HepG2 (cell line): ENCODE measurements around the gene DNAJB12. TPM values are rescaled to one million over a fixed set of nuclear protein-coding genes. Genes with fewer than 3 reads are reported as not detected.

Experiments used
- AGO1 ChIP-seq: fragments of 200-400 bp; formaldehyde crosslinking; IDR thresholded peaks from 2 replicates; pipeline ENCODE4 v1.6.1; 2017; ENCODE audit warnings: mild to moderate bottlenecking, low read depth, low read length, moderate library complexity; ENCODE audit not compliant: poor library complexity, severe bottlenecking
- ARID4A ChIP-seq: sonication (generic); formaldehyde crosslinking; IDR thresholded peaks from 2 replicates; pipeline ENCODE4 v1.5.0; 2020; ENCODE audit warnings: mild to moderate bottlenecking, missing genetic modification reagents, borderline replicate concordance
- E2F1 ChIP-seq: sonication (generic); formaldehyde crosslinking; IDR thresholded peaks from 2 replicates; pipeline ENCODE4 v1.5.0; 2020; ENCODE audit warnings: missing genetic modification reagents
- ERF ChIP-seq: IDR thresholded peaks from 2 replicates; pipeline ENCODE4 v1.6.1; 2018; ENCODE audit warnings: missing biosample characterization, missing genetic modification reagents
- ETS1 ChIP-seq: sonication (generic); formaldehyde crosslinking; IDR thresholded peaks from 2 replicates; pipeline ENCODE4 v1.4.0; 2020; ENCODE audit warnings: missing genetic modification reagents
- GZF1 ChIP-seq: sonication (generic); formaldehyde crosslinking; IDR thresholded peaks from 2 replicates; pipeline ENCODE4 v1.5.1; 2020; ENCODE audit warnings: mild to moderate bottlenecking, missing genetic modification reagents
- HDAC2 ChIP-seq: sonication (generic); formaldehyde crosslinking; IDR thresholded peaks from 2 replicates; pipeline ENCODE4 v1.4.0; 2020; ENCODE audit warnings: missing genetic modification reagents
- IRF2 ChIP-seq: IDR thresholded peaks from 2 replicates; pipeline ENCODE4 v1.6.1; 2018; ENCODE audit warnings: missing genetic modification reagents, missing compliant biosample characterization
- JUN ChIP-seq: sonication (generic); formaldehyde crosslinking; IDR thresholded peaks from 2 replicates; pipeline ENCODE4 v1.4.0; 2020; ENCODE audit warnings: mild to moderate bottlenecking, missing genetic modification reagents
- MNT ChIP-seq: fragments of 450-650 bp; IDR thresholded peaks from 2 replicates; pipeline ENCODE4 v1.6.1; 2016
- NFKBIZ ChIP-seq: IDR thresholded peaks from 2 replicates; pipeline ENCODE4 v1.6.1; 2018; ENCODE audit warnings: missing genetic modification reagents, missing compliant biosample characterization
- PAX8 ChIP-seq: sonication (generic); formaldehyde crosslinking; IDR thresholded peaks from 2 replicates; pipeline ENCODE4 v1.8.0; 2022; ENCODE audit warnings: mild to moderate bottlenecking, missing genetic modification reagents, borderline replicate concordance
- SNAPC2 ChIP-seq: sonication (generic); formaldehyde crosslinking; IDR thresholded peaks from 2 replicates; pipeline ENCODE4 v1.8.1; 2022; ENCODE audit warnings: mild to moderate bottlenecking, missing genetic modification reagents
- SOX13 ChIP-seq, 3 experiments: fragments of 450-650 bp in 1 of 3; sonication (generic) in 1 of 3; formaldehyde crosslinking in 1 of 3; IDR thresholded peaks in 2 of 3; conservative IDR thresholded peaks in 1 of 3; 2 replicates each; pipeline versions ENCODE4 v1.5.0 to v1.6.1; 2016 to 2020; ENCODE audit warnings: antibody characterized with exemption in 1 of 3, mild to moderate bottlenecking in 1 of 3, missing compliant biosample characterization in 1 of 3, missing genetic modification reagents in 1 of 3, moderate library complexity in 1 of 3
- TP53 ChIP-seq: sonication (generic); formaldehyde crosslinking; conservative IDR thresholded peaks from 2 replicates; pipeline ENCODE4 v1.4.0; 2020; ENCODE audit warnings: missing genetic modification reagents
- ZBTB21 ChIP-seq: sonication (generic); formaldehyde crosslinking; IDR thresholded peaks from 2 replicates; pipeline ENCODE4 v1.4.0; 2020; ENCODE audit warnings: missing genetic modification reagents
- ZBTB38 ChIP-seq: sonication (generic); formaldehyde crosslinking; IDR thresholded peaks from 2 replicates; pipeline ENCODE4 v1.5.1; 2020; ENCODE audit warnings: mild to moderate bottlenecking, missing genetic modification reagents
- ZNF335 ChIP-seq: sonication (generic); formaldehyde crosslinking; IDR thresholded peaks from 2 replicates; pipeline ENCODE4 v1.4.0; 2020; ENCODE audit warnings: missing genetic modification reagents
- ZNF350 ChIP-seq: sonication (generic); formaldehyde crosslinking; IDR thresholded peaks from 2 replicates; pipeline ENCODE4 v1.4.0; 2020; ENCODE audit warnings: mild to moderate bottlenecking, low read depth, missing genetic modification reagents, borderline replicate concordance
- ZNF543 ChIP-seq: sonication (generic); formaldehyde crosslinking; IDR thresholded peaks from 2 replicates; pipeline ENCODE4 v1.4.0; 2020; ENCODE audit warnings: mild to moderate bottlenecking, missing genetic modification reagents
- ZNF850 ChIP-seq: sonication (generic); formaldehyde crosslinking; conservative IDR thresholded peaks from 2 replicates; pipeline ENCODE4 v1.9.0; 2021; ENCODE audit warnings: mild to moderate bottlenecking, missing genetic modification reagents
- polyA plus RNA-seq, 8 experiments: library from polyadenylated mRNA; depleted of rRNA in 3 of 8; stranded (reverse) in 7 of 8; unstranded in 1 of 8; fragments of >200 nt; fragmentation: Illumina TruSeq in 4 of 8; extraction: Trizol in 4 of 8; gene quantifications; 2 replicates each; pipeline versions ENCODE4 v1.2.1 to v1.2.3, GENCODE V29; 2011 to 2016; ENCODE audit warnings: low read depth in 4 of 8, missing spikeins in 1 of 8, mixed read lengths in 1 of 8; ENCODE audit not compliant: insufficient read depth in 1 of 8
- total RNA-seq, 5 experiments: library from RNA; depleted of rRNA; stranded (reverse); fragments of >200 nt; fragmentation: Illumina TruSeq; extraction: Trizol; gene quantifications; 2 replicates each; pipeline ENCODE4 v1.2.3, GENCODE V29; 2016; ENCODE audit warnings: low read depth in 1 of 5

DNAJB12 gene
- total and polyA plus RNA-seq, 2 of the 13 experiments (the other 11 are each of a cell fraction or from before 2014, with no cell fraction given), result 10.8 to 18.2 TPM

GRCh38 chr10:72334825-72335393, 19.8 kb downstream of the DNAJB12 start (continued):
- TF ChIP-seq E2F1 (CRISPR knock-in tag), result no peak
- no peak for TF ChIP-seq PAX8
- no peak for TF ChIP-seq ZNF850 (CRISPR knock-in tag)
- peak; percentile 76 for TF ChIP-seq IRF2 (CRISPR knock-in tag)
- no peak for TF ChIP-seq AGO1
- TF ChIP-seq ERF (CRISPR knock-in tag), result peak; percentile 73
- peak; percentile 77; the same call in 1 of the 2 replicates for TF ChIP-seq ZBTB21 (CRISPR knock-in tag)
- TF ChIP-seq GZF1, result peak; percentile 38; the same call in 1 of the 2 replicates
- no peak for TF ChIP-seq TP53 (CRISPR knock-in tag)
- no peak for TF ChIP-seq JUN (CRISPR knock-in tag)
- no peak for TF ChIP-seq ZNF543 (CRISPR knock-in tag)
- TF ChIP-seq ARID4A (CRISPR knock-in tag), result peak; percentile 70
- TF ChIP-seq SNAPC2, result no peak
- TF ChIP-seq NFKBIZ (CRISPR knock-in tag), result no peak; the same call in 1 of the 2 replicates
- no peak for TF ChIP-seq ZNF335 (CRISPR knock-in tag)
- peak; percentile 90 for TF ChIP-seq HDAC2 (CRISPR knock-in tag)
- TF ChIP-seq MNT, result no peak
- TF ChIP-seq ETS1 (CRISPR knock-in tag), result no peak
- TF ChIP-seq ZNF350, result peak; percentile 77; the same call in 1 of the 2 replicates
- TF ChIP-seq ZBTB38 (CRISPR knock-in tag), result no peak
- no peak for TF ChIP-seq SOX13 (IDR thresholded peaks at IDR 0.05)
- peak in 1 of 2 experiments; percentile 67; a peak in 1 of 4 replicates for TF ChIP-seq SOX13 (CRISPR knock-in tag; conservative IDR thresholded peaks at IDR 0.05 in 1 of 2, IDR thresholded peaks at IDR 0.05 in 1 of 2)
